ENCODE results near the gene LAMC3.
"Not testable (repeated sequence)": the region's sequence is repeated elsewhere in the genome, so short reads cannot be mapped to it uniquely, and the experiment has no call there.

LAMC3 gene

DNA sequence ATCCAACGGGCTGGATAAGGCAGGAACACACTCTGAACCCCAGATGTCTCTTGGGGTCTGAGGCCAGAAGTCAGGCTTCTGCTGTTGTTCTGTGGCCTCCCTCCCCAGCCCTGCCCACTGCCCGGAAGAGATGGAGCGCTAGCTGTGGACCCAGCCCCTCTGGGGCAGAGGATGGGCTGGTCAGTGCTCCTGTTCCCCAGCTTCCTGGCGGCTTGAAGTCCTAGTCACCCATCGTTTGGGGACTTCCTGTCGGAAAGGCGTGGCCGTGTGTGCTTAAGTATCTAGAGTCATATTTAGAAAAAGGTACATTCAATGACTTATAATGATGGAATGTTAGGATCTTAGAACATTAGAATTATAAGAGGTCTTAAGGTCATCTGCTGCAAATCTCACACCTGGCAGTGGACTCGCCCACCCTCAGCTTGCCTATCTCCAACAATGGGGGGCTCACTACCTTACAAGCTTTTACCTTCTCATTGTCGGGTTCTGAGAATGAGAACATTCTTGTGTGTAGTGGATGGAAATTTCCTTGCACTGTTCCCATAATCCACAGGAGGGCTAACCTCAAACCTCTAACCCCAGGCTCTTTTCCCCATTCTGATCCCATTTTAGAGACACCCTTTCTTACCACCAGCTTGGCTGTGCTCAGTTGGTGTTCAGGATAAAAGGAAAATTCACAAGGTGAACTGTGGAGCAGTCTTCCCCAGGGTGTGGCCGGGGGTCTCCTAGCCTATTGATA lies 74.0 kb downstream of the LAMC3 start:
- no peak for DNase-seq

DNA sequence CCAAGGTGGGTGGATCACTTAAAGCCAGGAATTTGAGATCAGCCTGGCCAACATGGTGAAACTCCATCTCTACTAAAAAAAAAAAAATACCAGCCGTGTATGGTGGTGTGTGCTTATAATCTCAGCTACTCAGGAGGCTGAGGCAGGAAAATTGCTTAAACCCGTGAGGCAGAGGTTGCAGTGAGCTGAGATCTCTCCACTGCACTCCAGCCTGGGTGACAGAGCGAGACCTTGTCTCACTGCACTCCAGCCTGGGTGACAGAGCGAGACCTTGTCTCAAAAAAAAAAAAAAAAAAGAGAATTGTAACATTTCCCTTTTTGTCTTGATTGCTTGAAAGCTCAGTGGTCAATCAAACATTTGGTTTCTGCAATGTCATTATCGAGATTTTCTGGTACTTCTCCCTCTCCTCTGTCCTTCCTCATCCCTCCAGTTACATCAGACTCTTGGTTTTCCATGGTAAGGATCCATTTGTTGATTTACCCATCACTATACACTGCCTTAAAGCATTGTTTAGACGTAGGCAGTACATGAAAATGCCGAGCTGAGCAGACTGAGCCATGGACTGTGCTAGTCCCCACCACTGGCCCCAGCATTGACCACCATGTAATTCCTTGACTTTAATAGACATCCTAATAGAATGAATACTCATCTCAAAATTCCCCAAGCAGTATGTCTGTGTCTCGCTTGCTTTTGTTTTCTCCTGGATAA lies 75.8 kb downstream of the LAMC3 start:
- no peak for DNase-seq

DNA sequence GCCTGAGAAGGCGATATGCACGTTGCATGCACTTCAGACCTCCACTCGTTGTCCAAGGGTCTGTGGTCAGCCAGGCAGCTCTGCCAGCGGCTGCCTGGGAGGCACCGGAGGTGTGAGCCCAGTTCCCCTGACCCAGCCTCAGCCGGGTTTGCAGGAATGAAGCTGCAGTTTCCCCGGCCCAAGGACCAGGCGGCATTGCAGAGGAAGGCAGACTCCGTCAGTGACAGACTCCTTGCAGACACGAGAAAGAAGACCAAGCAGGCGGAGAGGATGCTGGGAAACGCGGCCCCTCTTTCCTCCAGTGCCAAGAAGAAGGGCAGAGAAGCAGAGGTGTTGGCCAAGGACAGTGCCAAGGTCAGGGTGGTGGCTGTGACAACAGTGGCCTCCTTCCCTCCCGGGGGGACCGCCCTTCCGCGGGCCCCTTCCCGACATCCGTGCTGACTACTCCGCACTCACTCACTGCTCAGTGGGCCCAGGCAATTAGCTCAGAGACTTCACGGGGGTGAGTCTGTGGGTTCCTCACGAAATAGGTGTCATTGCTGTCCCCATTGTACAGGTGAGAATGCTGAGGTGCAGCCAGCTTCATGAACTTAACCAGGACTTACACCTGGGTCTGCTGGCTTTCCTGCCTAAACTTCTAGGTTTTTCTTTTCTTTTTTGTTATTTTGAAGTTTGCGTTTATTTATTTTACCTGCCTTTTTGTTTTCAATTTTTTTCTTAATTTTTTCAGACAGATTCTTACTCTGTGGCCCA lies 76.6 kb downstream of the LAMC3 start:
- no peak for DNase-seq

- no peak for DNase-seq
Observed at GRCh38 chr9:131087354-131087893, 78.5 kb downstream of the LAMC3 start.

DNA sequence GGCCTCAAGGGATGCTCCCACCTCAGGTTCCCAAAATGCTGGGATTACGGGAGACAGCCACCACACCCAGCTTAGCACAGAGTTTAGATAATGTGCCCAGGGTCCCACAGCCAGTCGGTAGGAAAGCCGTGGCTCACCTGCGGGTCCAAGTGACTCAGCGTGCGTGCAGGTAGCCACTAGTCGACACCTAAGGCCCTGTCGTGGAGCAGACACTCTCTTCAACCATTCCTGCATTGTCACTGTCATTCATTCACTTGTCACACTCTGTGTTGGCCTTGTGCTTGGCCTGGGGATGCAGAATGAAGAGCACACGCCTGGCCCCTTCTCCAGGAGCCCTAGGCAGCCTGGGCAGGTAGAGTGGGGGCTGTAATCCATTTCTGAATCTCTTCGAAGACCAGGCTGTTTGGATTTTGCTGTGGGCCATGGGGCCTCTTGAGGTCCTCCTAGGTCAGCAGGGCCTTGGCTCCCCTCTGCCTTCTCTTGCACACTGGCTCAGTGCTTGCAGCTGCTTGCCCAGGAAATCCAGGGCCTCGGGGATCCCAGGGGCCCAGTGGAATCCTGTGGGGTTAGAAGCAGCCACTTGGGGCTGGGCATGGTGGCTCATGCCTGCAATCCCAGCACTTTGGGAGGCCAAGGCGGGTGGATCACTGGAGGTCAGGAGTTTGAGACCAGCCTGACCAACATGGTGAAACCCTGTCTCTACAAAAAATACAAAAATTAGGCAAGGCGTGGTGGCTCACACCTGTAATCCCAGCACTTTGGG lies 81.2 kb downstream of the LAMC3 start:
- DNase-seq: no peak

DNA sequence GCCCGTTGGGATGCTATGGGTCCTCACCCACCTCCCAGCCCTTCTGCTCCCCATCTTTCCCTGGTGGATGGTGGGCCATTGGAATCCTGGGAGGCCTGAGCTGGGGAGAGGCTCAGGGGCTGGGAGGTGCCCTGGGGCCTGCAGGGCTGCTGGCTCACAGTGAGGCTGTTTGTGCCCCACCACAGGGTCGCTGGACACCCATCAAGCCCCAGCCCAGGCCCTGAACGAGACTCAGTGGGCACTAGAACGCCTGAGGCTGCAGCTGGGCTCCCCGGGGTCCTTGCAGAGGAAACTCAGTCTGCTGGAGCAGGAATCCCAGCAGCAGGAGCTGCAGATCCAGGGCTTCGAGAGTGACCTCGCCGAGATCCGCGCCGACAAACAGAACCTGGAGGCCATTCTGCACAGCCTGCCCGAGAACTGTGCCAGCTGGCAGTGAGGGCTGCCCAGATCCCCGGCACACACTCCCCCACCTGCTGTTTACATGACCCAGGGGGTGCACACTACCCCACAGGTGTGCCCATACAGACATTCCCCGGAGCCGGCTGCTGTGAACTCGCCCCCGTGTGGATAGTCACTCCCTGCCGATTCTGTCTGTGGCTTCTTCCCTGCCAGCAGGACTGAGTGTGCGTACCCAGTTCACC lies 82.5 kb downstream of the LAMC3 start:
- DNase-seq: no peak

DNA sequence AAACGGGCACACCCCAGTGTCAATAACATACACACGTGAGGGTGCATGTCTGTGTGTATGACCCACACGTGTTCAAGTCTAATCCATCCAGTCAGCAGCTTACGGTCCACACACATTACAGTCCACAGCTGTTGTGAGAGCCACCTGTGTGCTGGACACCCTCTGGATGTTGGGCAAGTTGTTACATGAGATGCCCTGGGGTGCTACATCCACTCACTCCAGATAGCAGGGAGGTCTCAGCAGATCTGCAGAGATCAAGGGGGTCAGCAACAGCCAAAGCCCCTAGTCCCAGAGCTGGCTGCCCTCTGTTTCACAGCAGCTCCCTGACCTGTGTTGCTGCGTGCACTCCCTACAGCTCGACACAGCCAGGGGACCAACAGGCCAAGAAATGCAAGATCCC lies 83.1 kb downstream of the LAMC3 start:
- no peak for DNase-seq

DNA sequence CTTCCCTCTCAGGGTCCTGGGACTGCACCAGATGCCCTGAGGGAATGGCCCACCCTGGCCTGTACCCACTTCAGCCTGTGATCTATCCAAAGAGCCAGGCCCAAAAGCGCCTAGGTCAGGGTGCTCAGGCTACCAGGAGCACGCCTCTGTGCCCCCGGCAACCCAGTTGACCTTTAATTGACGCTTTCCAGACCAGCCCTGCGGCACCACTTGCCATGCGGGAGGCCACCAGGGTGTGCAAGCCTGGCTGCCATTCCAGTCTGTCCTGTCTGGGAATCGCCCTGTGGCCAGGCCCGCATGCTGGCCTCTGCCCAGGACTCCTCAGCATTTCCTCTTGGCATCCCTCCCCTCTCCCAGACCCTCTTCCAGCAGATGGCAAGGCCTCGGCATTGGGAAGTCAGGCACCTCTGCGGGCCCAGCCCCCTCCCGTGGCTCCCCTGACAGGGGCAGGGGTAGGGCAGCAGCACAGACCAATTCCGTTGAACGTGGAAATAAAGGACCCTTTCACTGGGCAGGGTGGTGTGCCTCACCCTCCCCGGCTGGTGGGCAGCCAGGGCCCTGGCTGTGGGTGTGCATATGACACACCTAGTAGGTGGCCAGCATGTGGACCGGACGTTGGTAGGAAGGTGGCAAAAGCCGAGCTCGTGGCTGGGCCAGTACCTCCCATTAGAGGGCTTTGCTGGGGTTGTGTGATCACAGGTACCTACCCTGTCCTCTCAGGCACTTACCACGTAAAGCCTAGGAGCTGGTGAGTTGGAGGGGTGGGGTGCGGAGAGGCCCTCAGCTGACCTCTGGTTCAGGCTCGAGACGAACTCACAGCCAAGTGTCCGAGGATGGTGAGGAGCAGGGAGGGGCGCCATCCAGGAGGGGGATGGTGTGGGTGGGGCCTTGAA lies 83.8 kb downstream of the LAMC3 start:
- no peak for DNase-seq

DNA sequence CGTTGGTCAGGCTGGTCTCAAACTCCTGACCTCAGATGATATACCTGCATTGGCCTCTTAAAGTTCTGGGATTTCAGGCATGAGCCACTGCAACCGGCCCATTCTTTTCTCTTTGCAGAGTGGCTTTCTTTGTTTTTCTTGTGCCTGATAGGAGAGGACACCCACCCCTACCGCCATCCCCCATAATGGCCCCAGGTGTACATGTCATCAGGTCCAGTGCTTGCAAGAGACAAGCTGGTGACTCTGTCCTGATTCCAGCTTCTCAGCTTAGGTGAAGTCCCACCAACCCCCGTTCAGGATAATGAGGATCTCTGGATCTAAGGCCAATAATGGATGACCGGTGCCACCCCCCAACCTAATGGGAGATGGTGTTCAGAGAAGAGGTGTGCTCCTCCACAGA lies 85.0 kb downstream of the LAMC3 start:
- DNase-seq: no peak

- DNase-seq: no peak
Observed at GRCh38 chr9:131094622-131095021, 85.6 kb downstream of the LAMC3 start.

DNA sequence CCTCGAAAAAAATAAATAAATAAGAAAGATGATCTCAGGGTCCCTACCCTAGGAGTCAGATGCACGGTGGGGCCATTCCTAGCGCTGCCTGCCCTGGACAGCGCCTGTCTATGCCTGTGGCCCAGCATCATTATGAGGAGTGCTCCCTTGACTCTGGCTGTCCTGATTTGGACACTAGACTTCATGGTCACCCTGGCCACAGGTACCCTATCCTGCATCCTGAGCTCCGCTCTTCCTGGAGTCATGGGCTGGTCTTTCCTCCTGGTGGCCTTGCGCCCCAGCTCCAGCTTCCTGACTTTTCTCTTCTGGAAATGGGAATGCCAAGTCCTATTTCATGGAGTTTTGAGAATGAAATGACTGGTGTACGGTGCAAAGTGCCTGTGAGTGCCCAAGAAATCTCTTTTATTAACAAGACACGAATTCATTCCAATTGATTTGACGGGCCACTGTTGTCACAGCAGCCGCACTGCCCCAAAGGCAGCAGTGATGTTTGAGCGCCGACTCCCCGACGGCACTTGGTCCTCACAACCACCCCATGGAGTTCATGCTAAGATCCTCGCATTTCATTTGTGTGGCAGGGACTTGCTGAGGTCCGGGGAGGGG lies 86.8 kb downstream of the LAMC3 start:
- DNase-seq: no peak

GRCh38 chr9:131096269-131097125 lies 87.5 kb downstream of the LAMC3 start, which contains the start of gene AIF1L:
Gene AIF1L, plus strand, starts transcription at chr9:131096531. Its CDS starts 99 bp downstream, at chr9:131096630.
- DNase-seq: no peak

DNA sequence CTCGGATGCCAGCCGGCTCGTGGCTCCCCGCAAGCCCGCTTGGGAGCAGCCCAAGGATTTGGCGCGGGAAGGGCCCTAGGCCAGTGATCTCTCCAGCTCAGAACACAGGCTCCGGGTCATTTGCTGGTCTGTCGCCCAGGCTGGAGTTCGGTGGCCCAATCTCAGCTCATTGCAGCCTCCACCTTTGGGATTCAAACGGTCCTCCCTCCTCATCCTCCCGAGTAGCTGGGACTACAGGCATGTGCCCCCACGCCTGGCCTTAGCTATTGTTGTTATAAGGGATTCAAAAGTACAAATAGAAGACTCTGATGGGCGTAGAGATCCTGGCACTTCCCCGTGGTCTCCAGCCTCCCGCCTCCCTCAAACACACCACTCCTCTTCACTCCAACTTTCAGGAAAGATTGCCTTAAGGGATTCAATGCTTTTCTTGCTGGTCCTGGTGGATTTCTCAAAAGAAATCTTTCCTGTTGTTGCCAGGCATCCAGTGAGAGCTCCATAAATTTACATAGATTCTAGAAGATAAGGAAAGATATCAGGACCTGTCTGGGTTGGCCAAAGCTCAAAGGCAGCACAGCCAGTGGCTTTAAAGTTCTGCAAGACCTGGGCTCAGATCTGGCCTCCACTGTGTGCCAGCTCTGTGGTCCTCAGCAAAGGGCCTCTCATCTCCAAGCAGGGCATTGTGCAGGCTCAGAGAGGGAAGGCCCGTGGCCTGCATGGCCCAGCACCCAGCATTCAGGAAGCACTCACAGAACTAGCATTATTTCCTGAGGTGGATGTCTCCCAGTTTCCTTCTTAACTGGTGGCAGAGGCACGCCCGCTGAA lies 88.4 kb downstream of the LAMC3 start:
- DNase-seq: no peak

DNA sequence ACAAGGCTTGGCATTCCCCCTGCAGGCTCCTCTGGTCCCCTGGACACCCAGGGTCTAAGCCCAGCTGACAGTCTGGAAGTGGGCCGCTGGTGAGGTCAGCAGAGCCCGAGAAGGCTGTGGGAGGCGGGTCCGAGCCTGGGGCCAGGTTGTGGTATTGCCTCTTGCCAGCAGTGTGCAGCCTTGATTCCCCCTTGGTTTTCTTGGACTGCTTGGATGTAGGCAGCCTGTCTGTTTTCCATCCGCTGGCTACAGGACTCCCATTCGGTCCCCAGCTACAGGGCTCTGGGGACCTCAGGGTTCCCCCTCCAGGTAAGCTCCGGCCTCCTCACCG lies 88.9 kb downstream of the LAMC3 start:
- DNase-seq: no peak

DNA sequence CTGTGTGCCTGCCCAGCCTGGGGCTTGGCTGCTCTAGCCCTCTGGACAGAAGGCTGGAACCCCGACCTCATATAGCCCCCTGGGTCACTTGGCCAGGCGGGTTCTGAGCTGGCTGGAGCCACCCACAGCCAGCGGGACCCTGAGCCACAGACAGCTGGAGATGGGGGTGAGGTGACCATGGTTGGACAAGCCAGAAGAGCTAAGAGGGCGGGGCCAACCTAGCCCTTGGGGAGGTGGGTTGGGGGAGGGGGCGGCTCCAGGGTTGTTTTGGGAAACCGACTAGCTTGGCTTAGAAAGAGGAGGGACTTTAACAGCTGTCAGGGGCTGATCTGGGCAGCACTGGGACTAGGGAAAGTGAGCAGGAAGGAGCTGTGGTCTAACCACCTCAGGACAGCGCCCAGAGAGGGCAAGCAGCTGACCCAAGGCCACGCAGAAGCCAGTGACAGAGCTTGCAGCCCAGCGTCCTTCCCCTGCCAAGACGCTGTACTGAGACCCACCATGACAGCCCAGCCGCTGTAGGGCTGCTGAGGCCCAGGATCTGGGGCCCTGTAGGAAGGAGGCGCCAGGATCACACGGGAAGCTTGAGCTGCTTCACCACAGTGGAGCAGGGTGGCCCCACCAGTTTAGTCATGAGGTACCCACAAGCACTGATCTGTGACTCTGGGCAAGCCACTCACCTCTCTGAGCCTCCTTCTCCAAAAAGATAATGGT lies 89.6 kb downstream of the LAMC3 start:
- DNase-seq: no peak

DNA sequence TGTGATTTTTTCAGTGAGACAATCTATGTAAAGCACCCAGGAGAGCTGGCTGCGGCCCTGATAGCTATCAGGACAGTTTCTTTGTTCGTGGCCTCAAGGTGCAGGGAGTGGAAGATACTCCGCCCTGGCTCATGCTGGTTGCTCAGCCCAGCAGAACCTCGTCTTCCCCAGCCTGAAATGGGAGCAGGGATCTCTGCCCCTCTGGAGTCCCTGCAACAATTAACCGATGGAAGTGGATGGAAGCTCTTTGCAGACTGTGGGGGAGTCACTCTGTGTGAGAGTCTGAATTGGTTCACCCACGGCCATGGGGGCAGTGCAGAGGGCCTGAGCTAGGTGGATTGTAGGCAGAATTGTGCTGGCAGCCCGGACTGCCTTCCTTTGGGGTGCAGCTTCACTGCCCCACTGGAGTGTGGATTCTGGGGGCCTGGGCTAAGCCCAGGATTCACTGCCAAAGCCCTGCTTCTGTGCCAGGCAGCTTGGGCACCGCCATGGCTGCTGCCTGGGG lies 90.2 kb downstream of the LAMC3 start:
- DNase-seq: no peak

- not testable (repeated sequence) for DNase-seq
Observed at GRCh38 chr9:131099845-131100244, 90.9 kb downstream of the LAMC3 start.

DNA sequence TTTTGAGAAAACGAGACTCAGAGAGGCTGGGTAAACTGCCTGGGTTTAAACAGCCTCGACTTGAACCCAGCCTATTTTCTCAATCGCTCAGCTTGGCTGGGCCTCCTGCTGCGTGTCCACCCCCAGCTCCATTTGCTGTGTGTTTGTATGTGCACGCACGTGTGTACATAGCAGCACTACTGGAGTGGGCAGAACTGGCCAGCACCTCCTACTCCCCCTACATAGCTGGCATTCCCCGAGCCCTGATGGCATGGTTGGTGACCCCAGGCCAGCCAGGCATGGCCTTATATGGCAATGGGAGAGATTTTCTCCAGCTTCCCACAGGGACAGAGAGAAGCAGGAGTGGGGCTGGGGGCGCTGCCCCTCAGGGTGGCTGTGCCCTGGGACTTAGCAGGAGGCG lies 91.5 kb downstream of the LAMC3 start:
- no peak for DNase-seq
